Muscle layer of duodenum (tissue), 2 donors: ENCODE results near the gene KCNQ5.

ENCODE experiments used
- H3K27ac ChIP-seq: one replicate; pipeline ENCODE4 v1.7.0; 2013; ENCODE audit warnings: mild to moderate bottlenecking, low read length
- H3K27me3 ChIP-seq: one replicate; pipeline ENCODE4 v1.7.0; 2013; ENCODE audit warnings: low read depth, mild to moderate bottlenecking, control low read depth, low read length
- H3K36me3 ChIP-seq, 2 donors: one replicate each; pipeline ENCODE4 v1.7.0; 2013; ENCODE audit warnings: low read length in 2 of 2, control low read depth in 1 of 2, mild to moderate bottlenecking in 1 of 2; ENCODE audit not compliant: insufficient read depth in 2 of 2, control insufficient read depth in 1 of 2
- H3K4me1 ChIP-seq, 2 donors: one replicate each; pipeline ENCODE4 v1.7.0; 2013; ENCODE audit warnings: low read length in 2 of 2, mild to moderate bottlenecking in 2 of 2, control low read depth in 1 of 2, moderate library complexity in 1 of 2; ENCODE audit not compliant: insufficient read depth in 2 of 2, control insufficient read depth in 1 of 2
- H3K4me3 ChIP-seq, 2 donors: one replicate each; pipeline ENCODE4 v1.7.0; 2013; ENCODE audit warnings: low read length in 2 of 2, low read depth in 1 of 2, mild to moderate bottlenecking in 1 of 2
- H3K9me3 ChIP-seq, 2 donors: one replicate each; pipeline ENCODE4 v1.7.0; 2013; ENCODE audit warnings: low read length in 2 of 2, control low read depth in 1 of 2, mild to moderate bottlenecking in 1 of 2; ENCODE audit not compliant: control insufficient read depth in 1 of 2
- donor health status: healthy.

The KCNQ5 gene

DNA sequence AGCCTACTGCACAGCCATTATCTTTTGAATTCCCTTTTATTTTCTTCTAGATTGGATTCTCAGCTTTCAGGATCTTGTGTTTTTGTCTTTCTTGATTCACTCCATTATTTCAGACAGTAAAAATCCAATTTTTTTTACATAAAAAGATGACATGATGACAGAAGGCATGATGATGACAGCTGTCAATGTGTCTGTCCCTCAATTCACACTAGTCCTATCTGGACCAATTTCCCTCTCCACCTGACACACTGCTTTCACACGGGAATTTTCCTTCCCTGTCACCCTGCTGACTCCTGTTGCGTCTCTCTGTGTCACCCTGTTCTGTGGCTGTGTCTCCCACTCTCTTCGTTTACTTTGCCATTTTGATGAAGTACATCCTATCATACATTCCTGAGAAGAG lies 529.9 kb downstream of the KCNQ5 start:
- no peaks in the 10 kb centered on the region for H3K4me1 ChIP-seq
- H3K27ac ChIP-seq: no peak overlapping the region
- H3K4me3 ChIP-seq: no peak overlapping the region
- H3K36me3 ChIP-seq: no peaks in the 10 kb centered on the region
- no peaks in the 10 kb centered on the region for H3K27me3 ChIP-seq
- no peaks in the 10 kb centered on the region for H3K9me3 ChIP-seq

DNA sequence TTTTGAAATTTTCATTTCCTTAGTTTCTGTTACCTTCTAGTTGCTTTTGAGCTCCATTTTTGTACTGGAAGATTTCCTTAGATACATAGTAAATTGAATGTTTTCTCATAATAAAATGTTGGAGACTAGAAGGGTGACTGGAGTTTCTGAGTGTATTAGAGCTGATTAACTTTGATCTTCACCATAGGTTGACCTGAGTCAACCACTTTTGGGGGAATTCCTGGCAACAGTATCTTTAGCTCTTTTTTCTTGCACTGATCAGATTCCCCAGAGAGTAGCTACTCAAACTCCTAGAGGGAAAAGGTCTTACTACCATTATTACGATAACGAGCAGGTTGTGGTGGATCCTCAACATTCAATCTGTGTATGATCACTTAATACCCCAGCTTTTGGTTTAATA lies 530.7 kb downstream of the KCNQ5 start:
- Histone ChIP-seq H3K9me3 (no peaks in the 10 kb centered on the region), H3K4me3 (no peak overlapping the region), H3K27ac (no peak overlapping the region), H3K27me3 (no peaks in the 10 kb centered on the region), H3K36me3 (no peaks in the 10 kb centered on the region), H3K4me1 (no peaks in the 10 kb centered on the region)

DNA sequence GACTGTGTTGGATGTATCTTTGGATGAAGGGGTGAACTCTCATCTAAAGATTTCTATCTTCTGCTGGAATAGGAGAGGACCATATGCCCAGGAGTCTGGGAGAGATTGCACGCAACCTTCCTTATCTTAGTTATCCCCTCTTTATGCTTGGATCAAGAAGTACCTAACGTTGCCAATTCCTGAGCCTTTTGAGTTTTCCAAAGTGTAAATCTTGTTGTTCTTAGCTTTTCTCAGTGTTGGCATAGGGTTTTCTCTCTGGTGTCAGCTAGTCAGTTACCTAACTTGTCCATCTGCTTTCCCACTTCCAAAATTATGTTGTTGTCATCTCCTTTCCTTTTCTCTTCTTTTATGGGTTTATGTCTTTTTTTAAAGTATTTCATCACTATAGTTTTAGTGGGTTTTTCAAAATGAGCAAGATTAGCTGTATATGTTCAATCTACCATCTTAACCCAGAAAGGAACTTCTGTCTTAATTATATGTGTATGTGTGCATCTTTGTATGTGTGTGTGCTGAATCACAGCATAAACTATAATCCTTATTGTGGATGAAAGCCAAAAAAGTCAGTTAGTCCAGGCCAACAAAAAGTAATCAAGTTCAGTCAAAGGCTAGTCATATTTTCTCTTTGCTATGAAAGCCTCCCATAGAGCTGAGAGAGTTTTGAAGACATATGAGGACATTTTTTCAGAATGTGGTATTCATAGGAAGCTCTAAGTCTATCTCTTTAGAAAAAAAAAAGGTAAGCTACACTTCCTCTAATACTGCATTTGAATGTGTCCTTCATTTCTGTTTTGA lies 531.3 kb downstream of the KCNQ5 start:
- H3K27me3 ChIP-seq: no peaks in the 10 kb centered on the region
- H3K4me3 ChIP-seq: no peak overlapping the region
- no peaks in the 10 kb centered on the region for H3K36me3 ChIP-seq

GRCh38 chr6:73156793-73157767 lies 535.2 kb downstream of the KCNQ5 start:
- Histone ChIP-seq H3K36me3 (no peaks in the 10 kb centered on the region), H3K4me3 (no peak overlapping the region), H3K27ac (no peak overlapping the region), H3K9me3 (no peaks in the 10 kb centered on the region), H3K27me3 (no peaks in the 10 kb centered on the region), H3K4me1 (no peaks in the 10 kb centered on the region)

More for the DNA sequence above, 531.3 kb downstream of the KCNQ5 start:
- no peak overlapping the region for H3K27ac ChIP-seq
- no peaks in the 10 kb centered on the region for H3K4me1 ChIP-seq
- no peaks in the 10 kb centered on the region for H3K9me3 ChIP-seq

- H3K4me3 ChIP-seq: no peak overlapping the region
- H3K36me3 ChIP-seq: no peaks in the 10 kb centered on the region
- no peaks in the 10 kb centered on the region for H3K27me3 ChIP-seq
- no peak overlapping the region for H3K27ac ChIP-seq
- H3K4me1 ChIP-seq: no peaks in the 10 kb centered on the region
- no peaks in the 10 kb centered on the region for H3K9me3 ChIP-seq
Observed at GRCh38 chr6:73157870-73158269, 536.0 kb downstream of the KCNQ5 start.

GRCh38 chr6:73169111-73169510 lies 547.2 kb downstream of the KCNQ5 start:
- H3K27me3 ChIP-seq: no peaks in the 10 kb centered on the region
- no peaks in the 10 kb centered on the region for H3K9me3 ChIP-seq
- no peaks in the 10 kb centered on the region for H3K36me3 ChIP-seq
- H3K4me3 ChIP-seq: no peak overlapping the region
- H3K4me1 ChIP-seq: no peaks in the 10 kb centered on the region
- no peak overlapping the region for H3K27ac ChIP-seq

DNA sequence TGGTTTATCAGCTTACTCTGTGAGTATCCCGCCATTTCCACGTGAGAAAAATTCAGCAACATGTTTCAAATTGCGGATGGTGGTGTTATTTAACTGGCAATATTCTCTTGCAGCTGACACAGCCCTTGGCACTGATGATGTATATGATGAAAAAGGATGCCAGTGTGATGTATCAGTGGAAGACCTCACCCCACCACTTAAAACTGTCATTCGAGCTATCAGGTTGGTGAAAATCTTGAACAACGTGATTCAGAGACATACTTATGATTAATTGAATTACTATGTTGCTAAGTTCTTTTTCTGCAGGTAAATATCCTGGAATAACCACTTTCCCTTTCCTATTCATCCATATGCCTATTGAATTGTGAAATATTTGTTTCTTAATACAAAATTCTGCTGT lies 547.8 kb downstream of the KCNQ5 start:
- no peaks in the 10 kb centered on the region for H3K9me3 ChIP-seq
- H3K27ac ChIP-seq: no peak overlapping the region
- H3K4me3 ChIP-seq: no peak overlapping the region
- no peaks in the 10 kb centered on the region for H3K4me1 ChIP-seq
- H3K36me3 ChIP-seq: no peaks in the 10 kb centered on the region
- no peaks in the 10 kb centered on the region for H3K27me3 ChIP-seq

- Histone ChIP-seq H3K27ac (no peak overlapping the region), H3K4me3 (no peak overlapping the region), H3K4me1 (no peaks in the 10 kb centered on the region), H3K36me3 (no peaks in the 10 kb centered on the region), H3K27me3 (no peaks in the 10 kb centered on the region), H3K9me3 (no peaks in the 10 kb centered on the region)
Observed at GRCh38 chr6:73174646-73175045, 552.8 kb downstream of the KCNQ5 start.

DNA sequence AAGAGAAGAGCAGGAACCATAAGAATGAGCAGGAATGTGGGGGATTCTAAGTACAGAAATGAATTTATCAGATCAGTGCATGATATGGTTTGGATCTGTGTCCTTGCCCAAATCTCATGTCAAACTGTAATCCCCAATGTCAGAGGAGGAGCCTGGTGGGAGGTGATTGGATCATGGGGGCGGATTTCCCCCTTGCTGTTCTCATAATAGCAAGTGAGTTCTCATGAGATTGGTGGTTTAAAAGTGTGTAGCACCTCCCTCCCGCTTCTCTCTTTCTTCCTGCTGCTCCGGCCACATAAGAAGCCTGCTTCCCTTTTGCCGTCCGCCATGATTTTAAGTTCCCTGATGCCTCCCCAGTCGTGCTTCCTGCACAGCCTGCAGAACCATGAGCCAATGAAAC lies 554.2 kb downstream of the KCNQ5 start:
- Histone ChIP-seq H3K4me3 (no peak overlapping the region), H3K36me3 (no peaks in the 10 kb centered on the region)

DNA sequence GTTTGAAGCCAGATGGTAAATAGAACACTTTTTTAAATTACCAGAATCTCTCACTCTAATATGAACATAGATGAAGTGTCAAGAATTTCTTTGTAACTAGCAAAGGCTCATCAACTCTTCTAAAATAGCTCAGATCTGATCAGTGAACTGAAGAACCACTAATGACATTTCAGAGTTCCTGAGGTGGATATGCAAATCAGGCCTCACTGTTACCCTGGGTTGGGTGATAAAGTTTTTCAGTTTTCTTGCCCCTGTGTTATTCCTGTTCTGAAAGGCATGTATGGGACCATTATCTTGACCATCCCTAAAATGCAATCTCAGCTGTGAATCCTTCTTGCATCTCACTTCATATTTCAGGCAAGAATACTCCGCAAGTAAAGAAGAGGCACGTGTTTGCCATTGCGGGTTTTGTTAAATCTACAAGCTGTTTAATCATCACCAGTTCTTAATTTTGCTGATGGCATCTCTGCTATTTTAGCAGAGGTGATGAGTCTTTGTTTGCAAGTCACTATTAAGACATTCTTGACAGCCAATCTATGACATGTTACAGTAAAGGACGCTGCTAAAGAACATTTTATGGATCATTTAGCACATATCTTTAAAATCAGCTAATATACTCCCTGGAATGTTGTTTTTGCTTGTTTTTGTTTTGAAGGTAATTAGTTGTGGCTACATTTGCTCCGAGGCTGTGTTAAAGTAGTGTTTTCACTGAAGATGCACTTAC lies 555.5 kb downstream of the KCNQ5 start:
- Histone ChIP-seq H3K9me3 (no peaks in the 10 kb centered on the region), H3K27me3 (no peaks in the 10 kb centered on the region), H3K4me3 (no peak overlapping the region), H3K36me3 (no peaks in the 10 kb centered on the region), H3K27ac (no peak overlapping the region), H3K4me1 (no peaks in the 10 kb centered on the region)

More for the DNA sequence above, 554.2 kb downstream of the KCNQ5 start:
- H3K27me3 ChIP-seq: no peaks in the 10 kb centered on the region
- no peaks in the 10 kb centered on the region for H3K4me1 ChIP-seq
- no peaks in the 10 kb centered on the region for H3K9me3 ChIP-seq
- no peak overlapping the region for H3K27ac ChIP-seq
